Breast epithelium (tissue), 4 donors: ENCODE data around the gene KMO. TPM values are rescaled to one million over a fixed set of nuclear protein-coding genes. Genes with fewer than 3 reads are reported as not detected.

ENCODE experiments used
- DNase-seq, 2 donors: peaks; one replicate each; pipeline ENCODE4 v3.0.0-alpha.2; 2019; ENCODE audit warnings: low spot score in 2 of 2
- H3K27ac ChIP-seq, 2 donors: fragments of 200-600 bp; sonication (generic) in 1 of 2; one replicate each; pipeline ENCODE4 v1.5.1; 2016 to 2019; ENCODE audit warnings: mild to moderate bottlenecking in 1 of 2
- H3K27me3 ChIP-seq, 2 donors: fragments of 200-600 bp; sonication (generic) in 1 of 2; one replicate each; pipeline versions ENCODE4 v1.5.1 to v1.6.0; 2017 to 2019; ENCODE audit warnings: control low read depth in 1 of 2, mild to moderate bottlenecking in 1 of 2
- H3K36me3 ChIP-seq: fragments of 200-600 bp; one replicate; pipeline ENCODE4 v1.5.1; 2019
- H3K4me1 ChIP-seq, 2 donors: fragments of 200-600 bp; sonication (generic); one replicate each; pipeline ENCODE4 v1.5.1; 2016 to 2019; ENCODE audit warnings: control low read depth in 1 of 2
- H3K4me3 ChIP-seq, 3 donors: fragments of 200-600 bp; sonication (generic); 1 replicate in 2 of 3; 2 replicates in 1 of 3; pipeline ENCODE4 v1.5.1; 2016 to 2019; ENCODE audit warnings: mild to moderate bottlenecking in 3 of 3, moderate library complexity in 2 of 3
- H3K9me3 ChIP-seq, 2 donors: fragments of 200-600 bp; sonication (generic) in 1 of 2; one replicate each; pipeline ENCODE4 v1.5.1; 2016 to 2019; ENCODE audit warnings: control low read depth in 1 of 2
- POLR2A ChIP-seq: fragments of 450-650 bp; IDR thresholded peaks from one replicate; pipeline ENCODE4 v1.6.1; 2016; ENCODE audit warnings: antibody characterized with exemption, mild to moderate bottlenecking, moderate library complexity
- POLR2AphosphoS5 ChIP-seq, 3 donors: sonication (generic); formaldehyde crosslinking; IDR thresholded peaks; one replicate each; pipeline ENCODE4 v1.6.1; 2017; ENCODE audit warnings: antibody characterized with exemption in 3 of 3
- intact Hi-C: fragments of 100-400 bp; cut with DNase I; formaldehyde crosslinking; loops from one replicate; pipeline ENCODE4 v1.15.1; 2023; ENCODE audit warnings: low total_unique reads
- total RNA-seq, 3 donors: library from RNA; depleted of rRNA; stranded (reverse); fragments of >200 nt; gene quantifications; one replicate each; pipeline ENCODE4 v1.1.0, GENCODE V29; 2016
- TF ChIP-seq, protein P1 (sequence below), 3 donors: fragments of 450-650 bp; IDR thresholded peaks; one replicate each; pipeline ENCODE4 v1.5.1; 2016 to 2017; ENCODE audit warnings: antibody characterized with exemption in 3 of 3, mild to moderate bottlenecking in 3 of 3, moderate library complexity in 3 of 3

The KMO gene
- total RNA-seq, 3 donors from 2014 or later: 1.1 to 4.3 (median 1.9) TPM

DNA sequence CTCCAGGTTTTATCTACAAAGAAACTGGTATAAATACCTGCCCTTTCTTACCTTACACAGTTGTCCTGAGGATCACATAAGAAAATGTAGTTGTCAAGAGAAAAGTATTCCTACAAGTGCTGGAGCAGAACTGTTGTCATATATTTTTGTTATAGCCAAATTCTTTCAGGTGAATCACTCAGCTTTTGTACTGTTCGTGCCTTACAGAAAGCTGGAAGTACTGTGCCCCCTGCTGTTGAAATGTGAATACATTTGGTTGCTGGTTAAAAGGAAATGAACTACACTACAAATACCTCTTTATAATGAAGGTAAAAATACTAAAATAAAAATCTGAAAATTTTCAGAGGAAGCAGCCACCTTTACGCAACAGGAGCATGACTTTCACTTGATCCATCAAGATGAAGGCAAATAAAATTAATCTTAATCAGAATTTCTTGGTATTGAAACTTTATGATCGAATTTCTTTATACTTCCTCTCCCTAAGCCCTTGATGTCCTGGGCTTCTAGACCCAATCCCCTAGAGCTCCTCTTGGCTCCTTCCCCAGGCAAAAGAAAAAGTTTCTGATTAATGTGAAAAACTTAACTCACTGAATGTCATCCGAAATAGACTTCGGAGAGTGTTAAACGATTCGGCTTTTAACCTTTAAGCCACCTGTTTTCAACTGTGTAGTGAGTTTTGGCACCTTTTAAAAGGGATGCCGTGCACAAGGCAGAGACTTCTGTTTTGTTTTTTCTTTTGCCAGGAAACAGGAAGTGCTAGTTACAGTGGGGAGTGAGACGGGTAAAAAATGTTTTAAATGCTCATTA, 95.5 kb downstream of the KMO start:
- H3K36me3 ChIP-seq: no peaks in the 10 kb centered on the region
- intact Hi-C loops: no loop called here
- H3K9me3 ChIP-seq: no peaks in the 10 kb centered on the region
- H3K4me3 ChIP-seq: no peak overlapping the region
- TF ChIP-seq, protein P1, sequence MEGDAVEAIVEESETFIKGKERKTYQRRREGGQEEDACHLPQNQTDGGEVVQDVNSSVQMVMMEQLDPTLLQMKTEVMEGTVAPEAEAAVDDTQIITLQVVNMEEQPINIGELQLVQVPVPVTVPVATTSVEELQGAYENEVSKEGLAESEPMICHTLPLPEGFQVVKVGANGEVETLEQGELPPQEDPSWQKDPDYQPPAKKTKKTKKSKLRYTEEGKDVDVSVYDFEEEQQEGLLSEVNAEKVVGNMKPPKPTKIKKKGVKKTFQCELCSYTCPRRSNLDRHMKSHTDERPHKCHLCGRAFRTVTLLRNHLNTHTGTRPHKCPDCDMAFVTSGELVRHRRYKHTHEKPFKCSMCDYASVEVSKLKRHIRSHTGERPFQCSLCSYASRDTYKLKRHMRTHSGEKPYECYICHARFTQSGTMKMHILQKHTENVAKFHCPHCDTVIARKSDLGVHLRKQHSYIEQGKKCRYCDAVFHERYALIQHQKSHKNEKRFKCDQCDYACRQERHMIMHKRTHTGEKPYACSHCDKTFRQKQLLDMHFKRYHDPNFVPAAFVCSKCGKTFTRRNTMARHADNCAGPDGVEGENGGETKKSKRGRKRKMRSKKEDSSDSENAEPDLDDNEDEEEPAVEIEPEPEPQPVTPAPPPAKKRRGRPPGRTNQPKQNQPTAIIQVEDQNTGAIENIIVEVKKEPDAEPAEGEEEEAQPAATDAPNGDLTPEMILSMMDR (IDR thresholded peaks at IDR 0.05): peak in 2 of 3 donors; percentile 39 to 60
- TF ChIP-seq POLR2A: no peak
- H3K4me1 ChIP-seq: no peaks in the 10 kb centered on the region
- H3K27me3 ChIP-seq: no peaks in the 10 kb centered on the region
- no peak overlapping the region for H3K27ac ChIP-seq
- no peak for DNase-seq

DNA sequence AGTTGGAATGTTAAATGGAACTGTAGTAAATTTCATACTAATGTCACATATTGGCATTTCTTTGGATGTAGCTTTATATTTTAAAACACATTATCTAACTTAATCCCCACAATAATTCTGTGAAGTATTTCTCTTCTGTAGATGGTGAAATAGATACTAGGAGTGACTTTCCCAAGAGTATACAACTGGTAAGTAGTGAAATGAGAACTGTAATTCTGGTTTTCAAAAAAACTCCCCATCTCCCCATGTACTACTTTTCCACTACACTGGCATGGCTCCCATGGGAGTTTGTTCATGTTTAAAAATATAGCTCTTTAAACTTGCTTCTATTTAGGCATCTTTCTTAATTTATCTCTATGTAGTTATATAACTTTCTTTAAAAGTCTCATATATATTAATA, 97.8 kb downstream of the KMO start:
- Histone ChIP-seq H3K27ac (no peak overlapping the region), H3K9me3 (no peaks in the 10 kb centered on the region), H3K4me1 (no peaks in the 10 kb centered on the region), H3K4me3 (no peak overlapping the region), H3K27me3 (no peaks in the 10 kb centered on the region), H3K36me3 (no peaks in the 10 kb centered on the region)
- no peak for DNase-seq
- TF ChIP-seq, protein P1 (IDR thresholded peaks at IDR 0.05): no peak
- TF ChIP-seq POLR2A (no peak), POLR2AphosphoS5 (IDR thresholded peaks at IDR 0.05) (no peak)
- intact Hi-C loops: no loop called here

DNA sequence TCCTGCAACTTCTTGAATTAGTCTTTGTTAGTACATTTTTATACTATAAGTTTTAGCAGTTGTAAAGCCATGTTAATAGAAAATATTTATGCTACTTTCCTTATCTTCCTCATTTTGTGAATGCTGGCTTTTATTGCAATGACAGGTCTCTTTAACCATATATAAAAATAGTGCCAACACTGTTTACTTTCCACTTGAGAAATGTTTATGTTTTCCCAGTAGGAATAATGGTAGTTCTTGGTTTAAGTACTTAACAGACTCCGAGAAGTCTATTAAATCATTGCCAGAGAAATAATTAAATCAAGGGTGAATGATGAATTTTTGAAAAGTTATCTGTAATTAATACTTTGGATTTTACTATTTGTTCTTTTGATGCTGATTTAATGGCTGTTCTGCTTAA, 98.3 kb downstream of the KMO start:
- no peak for DNase-seq
- TF ChIP-seq POLR2A: no peak
- TF ChIP-seq, protein P1 (IDR thresholded peaks at IDR 0.05): no peak
- no peak for TF ChIP-seq POLR2AphosphoS5 (IDR thresholded peaks at IDR 0.05)
- no peak overlapping the region for H3K4me3 ChIP-seq
- H3K27me3 ChIP-seq: no peaks in the 10 kb centered on the region
- H3K36me3 ChIP-seq: no peaks in the 10 kb centered on the region
- H3K4me1 ChIP-seq: no peaks in the 10 kb centered on the region
- intact Hi-C loops: no loop called here
- H3K27ac ChIP-seq: no peak overlapping the region
- H3K9me3 ChIP-seq: no peaks in the 10 kb centered on the region

DNA sequence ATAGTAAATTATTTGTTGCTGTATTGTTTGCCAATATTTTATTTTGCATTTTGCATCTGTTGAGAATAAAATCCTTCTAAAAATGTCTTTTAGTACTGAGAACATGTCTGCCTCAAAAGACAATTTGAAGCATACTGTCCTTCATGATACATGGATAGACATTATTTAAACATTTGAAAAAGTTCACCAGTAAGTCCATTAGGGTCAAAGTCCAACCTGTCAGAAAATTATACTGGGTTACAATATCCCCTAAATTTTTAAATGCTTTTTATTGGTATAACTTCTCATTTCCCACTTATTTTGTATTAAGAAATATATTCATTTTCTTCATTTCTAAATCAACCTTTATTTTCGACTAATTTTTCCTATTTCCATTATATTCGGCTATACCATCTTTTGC, 98.7 kb downstream of the KMO start:
- intact Hi-C loops: no loop called here
- Histone ChIP-seq H3K27me3 (no peaks in the 10 kb centered on the region), H3K9me3 (no peaks in the 10 kb centered on the region), H3K4me3 (no peak overlapping the region), H3K36me3 (no peaks in the 10 kb centered on the region), H3K27ac (no peak overlapping the region), H3K4me1 (no peaks in the 10 kb centered on the region)
- TF ChIP-seq, protein P1 (IDR thresholded peaks at IDR 0.05): no peak
- no peak for TF ChIP-seq POLR2AphosphoS5 (IDR thresholded peaks at IDR 0.05)
- TF ChIP-seq POLR2A: no peak
- DNase-seq: no peak

DNA sequence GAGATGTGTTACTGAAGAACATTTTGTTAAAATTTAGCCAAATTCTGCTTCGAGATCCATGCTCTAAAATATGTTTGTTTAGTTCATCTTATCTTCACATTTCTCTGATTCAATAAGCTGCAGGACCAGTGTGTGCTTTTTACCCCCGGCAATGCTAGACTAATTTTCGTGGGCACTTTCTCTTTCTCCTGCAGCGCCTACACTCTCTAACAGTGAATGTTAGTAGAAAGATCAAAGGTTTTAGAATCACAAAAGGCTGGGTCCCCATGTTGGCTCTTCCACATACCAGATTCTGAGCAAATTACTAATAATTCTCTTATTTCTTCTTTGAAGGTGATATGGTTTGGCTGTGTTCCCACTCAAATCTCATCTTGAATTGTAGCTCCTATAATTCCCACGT, 99.5 kb downstream of the KMO start:
- Histone ChIP-seq H3K27ac (no peak overlapping the region), H3K4me1 (no peaks in the 10 kb centered on the region), H3K27me3 (no peaks in the 10 kb centered on the region), H3K9me3 (no peaks in the 10 kb centered on the region), H3K36me3 (no peaks in the 10 kb centered on the region), H3K4me3 (no peak overlapping the region)
- intact Hi-C loops: no loop called here
- no peak for DNase-seq
- TF ChIP-seq, protein P1 (IDR thresholded peaks at IDR 0.05): no peak
- TF ChIP-seq POLR2A (no peak), POLR2AphosphoS5 (IDR thresholded peaks at IDR 0.05) (no peak)
